Measurements from ENCODE around the gene HAND1.

GRCh38 chr5:154465169-154465568, 12.9 kb downstream of the HAND1 start:
- TF ChIP-seq CTCF (conservative IDR thresholded peaks at IDR 0.05 in 1 of 2, IDR thresholded peaks at IDR 0.05 in 1 of 2; ENCODE audit: extremely low read depth in 1 of 2, insufficient read depth in 1 of 2, low read depth in 1 of 2, low read length in 2 of 2): no peak
- no peak for TF ChIP-seq EZH2 (IDR thresholded peaks at IDR 0.05; ENCODE audit: borderline replicate concordance, low read length)

Data from mammary epithelial cell (primary cell).